GM12872 (cell line): ENCODE data around the gene APMAP.

Source experiments
- TF ChIP-seq, protein P1 (sequence below): IDR thresholded peaks from 3 replicates; pipeline ENCODE4 v1.5.1; 2011; ENCODE audit warnings: low read depth, mild to moderate bottlenecking, low read length, moderate library complexity; ENCODE audit not compliant: insufficient read depth

The APMAP gene

DNA sequence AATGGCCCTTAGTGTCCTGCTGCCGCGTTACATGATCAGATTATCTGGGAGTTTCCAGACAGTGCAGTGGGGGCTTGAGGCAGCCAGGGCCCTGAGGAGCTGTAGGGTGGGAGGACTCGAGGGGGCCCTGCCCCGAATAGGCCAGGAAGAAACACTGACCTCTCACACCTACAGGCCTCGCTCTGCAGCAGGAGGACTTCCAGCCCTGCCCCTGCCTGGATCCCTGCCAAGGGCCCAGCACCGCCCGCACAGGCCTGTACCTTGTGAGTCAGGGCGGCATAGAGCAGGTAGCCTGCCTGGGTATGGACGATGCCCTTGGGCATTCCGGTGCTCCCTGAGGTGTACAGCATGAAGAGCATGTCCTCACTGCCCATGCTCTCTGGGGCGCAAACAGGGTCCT lies 30.1 kb upstream of the APMAP start:
- TF ChIP-seq, protein P1, sequence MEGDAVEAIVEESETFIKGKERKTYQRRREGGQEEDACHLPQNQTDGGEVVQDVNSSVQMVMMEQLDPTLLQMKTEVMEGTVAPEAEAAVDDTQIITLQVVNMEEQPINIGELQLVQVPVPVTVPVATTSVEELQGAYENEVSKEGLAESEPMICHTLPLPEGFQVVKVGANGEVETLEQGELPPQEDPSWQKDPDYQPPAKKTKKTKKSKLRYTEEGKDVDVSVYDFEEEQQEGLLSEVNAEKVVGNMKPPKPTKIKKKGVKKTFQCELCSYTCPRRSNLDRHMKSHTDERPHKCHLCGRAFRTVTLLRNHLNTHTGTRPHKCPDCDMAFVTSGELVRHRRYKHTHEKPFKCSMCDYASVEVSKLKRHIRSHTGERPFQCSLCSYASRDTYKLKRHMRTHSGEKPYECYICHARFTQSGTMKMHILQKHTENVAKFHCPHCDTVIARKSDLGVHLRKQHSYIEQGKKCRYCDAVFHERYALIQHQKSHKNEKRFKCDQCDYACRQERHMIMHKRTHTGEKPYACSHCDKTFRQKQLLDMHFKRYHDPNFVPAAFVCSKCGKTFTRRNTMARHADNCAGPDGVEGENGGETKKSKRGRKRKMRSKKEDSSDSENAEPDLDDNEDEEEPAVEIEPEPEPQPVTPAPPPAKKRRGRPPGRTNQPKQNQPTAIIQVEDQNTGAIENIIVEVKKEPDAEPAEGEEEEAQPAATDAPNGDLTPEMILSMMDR, result no peak

DNA sequence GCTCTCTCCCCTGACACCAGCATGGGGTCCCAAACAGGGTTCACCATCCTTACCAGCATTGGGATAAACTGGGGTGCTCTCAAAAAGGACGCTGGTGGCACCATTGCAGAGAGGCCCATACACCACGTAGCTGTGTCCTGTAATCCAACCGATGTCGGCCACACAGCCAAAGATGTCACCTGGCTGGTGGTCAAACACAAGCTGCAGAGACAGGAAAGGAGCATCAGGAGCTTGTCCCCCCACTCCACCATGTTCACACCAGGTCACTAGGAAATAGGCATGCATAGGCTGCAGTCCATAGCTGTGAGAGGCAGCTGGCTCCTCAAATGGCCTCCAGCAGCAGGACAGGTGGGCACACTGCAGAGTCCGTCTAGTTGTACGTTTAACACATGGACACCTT lies 28.8 kb upstream of the APMAP start:
- TF ChIP-seq, protein P1, result no peak

DNA sequence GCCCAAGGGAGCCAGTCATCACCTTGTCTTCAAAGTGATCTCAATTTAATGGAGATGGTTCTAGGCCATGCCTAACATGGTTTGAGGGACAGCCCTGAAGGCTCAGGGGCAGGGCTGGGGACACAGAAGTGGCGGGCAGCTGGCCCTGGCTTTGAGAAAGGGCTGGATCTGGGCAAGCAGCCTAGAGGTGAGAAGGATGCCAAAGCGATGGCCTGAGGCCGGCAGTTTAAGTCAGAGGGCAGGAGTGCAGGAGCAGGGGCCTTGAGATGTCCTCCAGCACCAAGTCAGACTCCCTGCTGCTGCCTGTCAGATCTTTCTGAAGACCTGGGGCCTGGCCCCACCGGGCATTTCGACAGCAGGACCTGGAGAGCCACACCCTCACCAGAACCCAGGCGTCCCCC lies 28.4 kb upstream of the APMAP start:
- TF ChIP-seq, protein P1, result no peak

DNA sequence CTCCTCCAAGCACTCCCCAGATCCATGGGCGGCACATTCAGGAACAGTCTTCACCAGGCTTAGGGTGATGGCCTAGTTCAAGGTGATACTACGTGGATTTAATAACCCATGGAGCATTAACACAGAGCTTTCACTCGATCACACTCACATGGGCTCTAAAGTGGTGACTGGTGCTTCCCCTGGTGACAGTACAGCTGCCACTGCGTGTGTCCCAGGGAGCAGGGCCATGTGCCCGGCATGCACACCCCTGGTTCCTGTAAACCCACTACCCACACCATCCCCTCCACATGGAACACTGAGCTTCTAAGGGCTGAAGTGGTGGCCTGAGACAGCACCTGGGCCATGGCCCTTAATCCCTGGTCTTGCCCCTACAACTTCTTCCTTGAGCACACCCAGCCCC lies 27.8 kb upstream of the APMAP start:
- TF ChIP-seq, protein P1, result no peak

DNA sequence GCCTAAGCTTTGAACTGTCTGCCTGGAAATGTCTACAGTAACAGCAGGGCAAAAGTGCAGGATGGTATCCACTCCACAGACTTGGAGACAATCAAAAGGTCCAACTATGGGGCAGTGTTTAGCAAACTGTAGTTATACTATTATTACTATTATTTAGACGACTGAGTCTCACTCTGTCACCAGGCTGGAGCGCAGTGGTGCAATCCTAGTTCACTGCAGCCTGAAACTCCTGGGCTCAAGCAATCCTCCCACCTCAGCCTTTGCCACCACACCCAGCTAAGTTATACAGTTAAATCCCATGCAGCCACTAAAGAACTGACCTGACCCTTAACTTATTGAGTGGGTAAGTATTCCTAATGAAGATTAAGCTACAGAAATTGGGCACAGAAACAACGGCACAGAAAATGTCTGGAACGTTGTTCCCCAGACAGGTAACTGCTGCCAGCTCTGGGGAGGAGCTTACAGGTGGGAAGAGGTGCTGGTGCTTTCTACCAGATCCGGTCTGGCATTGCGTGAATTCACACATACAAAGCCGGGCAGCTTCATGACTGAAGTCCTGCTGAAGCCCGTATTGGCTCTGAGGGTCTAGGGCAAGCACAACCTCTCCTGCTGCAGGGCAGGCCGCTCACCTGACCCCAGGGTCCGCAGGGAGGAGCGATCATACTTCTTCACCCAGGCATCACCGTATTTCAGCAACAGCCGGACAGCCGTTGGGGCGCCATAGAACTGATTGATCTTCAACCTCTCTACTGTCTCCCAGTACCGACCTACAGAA lies 27.0 kb upstream of the APMAP start:
- TF ChIP-seq, protein P1, result no peak

DNA sequence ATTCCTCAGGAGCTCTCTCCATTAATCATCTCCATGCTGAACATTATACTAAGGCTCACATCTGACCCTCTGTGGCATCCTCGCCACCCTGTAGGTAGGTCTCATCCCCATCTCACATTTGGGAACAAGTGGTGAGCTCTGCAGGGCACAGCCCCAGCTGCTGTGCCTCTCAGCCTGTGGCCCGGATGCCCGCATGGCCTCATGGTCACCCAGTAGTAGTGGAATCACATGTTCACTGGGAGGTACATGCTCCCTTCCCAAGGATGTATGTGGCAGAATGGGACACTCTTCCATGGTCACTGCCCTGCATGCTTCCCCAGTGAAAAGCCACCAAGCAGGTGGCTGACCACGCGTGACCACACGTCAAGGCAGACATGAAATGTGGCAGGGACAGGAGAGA lies 26.3 kb upstream of the APMAP start:
- TF ChIP-seq, protein P1, result no peak

DNA sequence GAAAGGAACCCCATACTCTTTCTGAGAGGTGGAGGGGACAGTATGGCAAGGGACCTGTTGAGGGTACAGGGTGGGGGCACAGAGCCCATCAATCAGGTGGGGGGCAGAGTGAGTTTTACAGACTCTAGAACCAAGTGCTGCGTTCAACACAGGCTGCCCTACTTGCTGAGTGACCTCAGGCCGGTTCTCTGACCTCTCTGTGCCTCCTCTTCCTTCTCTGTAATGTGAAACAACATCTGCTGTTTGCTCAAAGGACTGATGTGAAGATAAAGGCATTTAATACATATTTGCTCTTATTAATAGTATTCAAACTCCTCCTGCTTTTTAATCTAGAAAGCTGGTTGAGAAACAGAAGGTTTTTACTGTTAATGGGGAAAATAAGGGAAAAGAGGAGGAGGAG lies 25.9 kb upstream of the APMAP start:
- TF ChIP-seq, protein P1, result no peak
